ENCODE measurements around the gene ST8SIA1.

ST8SIA1 gene

GRCh38 chr12:22329621-22330020, 4.9 kb downstream of the ST8SIA1 start:
- DNase-seq (ENCODE audit: low spot score) = no peak

- DNase-seq (ENCODE audit: low spot score) = no peak
Observed at GRCh38 chr12:22325218-22325617, 9.3 kb downstream of the ST8SIA1 start.

- no peak for DNase-seq (ENCODE audit: low spot score)
Observed at GRCh38 chr12:22322091-22322490, 12.4 kb downstream of the ST8SIA1 start.

- DNase-seq (ENCODE audit: low spot score) = no peak
Observed at GRCh38 chr12:22321638-22322037, 12.9 kb downstream of the ST8SIA1 start.

- DNase-seq (ENCODE audit: low spot score) = no peak
Observed at GRCh38 chr12:22321018-22321605, 13.4 kb downstream of the ST8SIA1 start.

GRCh38 chr12:22318108-22318737, 16.3 kb downstream of the ST8SIA1 start:
- DNase-seq (ENCODE audit: low spot score) = no peak

- no peak for DNase-seq (ENCODE audit: low spot score)
Observed at GRCh38 chr12:22313963-22314330, 20.6 kb downstream of the ST8SIA1 start.

- no peak for DNase-seq (ENCODE audit: low spot score)
Observed at GRCh38 chr12:22313286-22313962, 21.1 kb downstream of the ST8SIA1 start.

- peak; percentile 90 for DNase-seq (ENCODE audit: low spot score)
Observed at GRCh38 chr12:22312336-22312735, 22.2 kb downstream of the ST8SIA1 start.

GRCh38 chr12:22310709-22311108, 23.8 kb downstream of the ST8SIA1 start:
- DNase-seq (ENCODE audit: low spot score) = no peak

GRCh38 chr12:22310275-22310674, 24.2 kb downstream of the ST8SIA1 start:
- DNase-seq (ENCODE audit: low spot score) = no peak

GRCh38 chr12:22307811-22308210, 26.7 kb downstream of the ST8SIA1 start:
- no peak for DNase-seq (ENCODE audit: low spot score)

- no peak for DNase-seq (ENCODE audit: low spot score)
Observed at GRCh38 chr12:22306311-22306710, 28.2 kb downstream of the ST8SIA1 start.

GRCh38 chr12:22304341-22304740, 30.2 kb downstream of the ST8SIA1 start:
- DNase-seq (ENCODE audit: low spot score) = no peak

GRCh38 chr12:22299294-22299912, 35.1 kb downstream of the ST8SIA1 start:
- no peak for DNase-seq (ENCODE audit: low spot score)

- no peak for DNase-seq (ENCODE audit: low spot score)
Observed at GRCh38 chr12:22289250-22289649, 45.3 kb downstream of the ST8SIA1 start.

- no peak for DNase-seq (ENCODE audit: low spot score)
Observed at GRCh38 chr12:22287776-22288621, 46.5 kb downstream of the ST8SIA1 start.

- DNase-seq (ENCODE audit: low spot score) = no peak
Observed at GRCh38 chr12:22287101-22287500, 47.4 kb downstream of the ST8SIA1 start.

- DNase-seq (ENCODE audit: low spot score) = no peak
Observed at GRCh38 chr12:22286569-22286968, 47.9 kb downstream of the ST8SIA1 start.

GRCh38 chr12:22285846-22286245, 48.7 kb downstream of the ST8SIA1 start:
- no peak for DNase-seq (ENCODE audit: low spot score)

- DNase-seq (ENCODE audit: low spot score) = no peak
Observed at GRCh38 chr12:22284871-22285270, 49.6 kb downstream of the ST8SIA1 start.

GRCh38 chr12:22283508-22283907, 51.0 kb downstream of the ST8SIA1 start:
- DNase-seq (ENCODE audit: low spot score) = no peak

All from Ammon's horn (tissue), 1 donor.